ENCODE results near the gene HDX.
A peak's percentile ranks its signal among the peaks of the same experiment; 100 is the strongest.
"Not testable (repeated sequence)": the region's sequence is repeated elsewhere in the genome, so short reads cannot be mapped to it uniquely, and the experiment has no call there.

Gene HDX

GRCh38 chrX:84336646-84337045, 165.6 kb downstream of the HDX start:
- no peak for DNase-seq

- no peak for DNase-seq
Observed at GRCh38 chrX:84335121-84335520, 167.1 kb downstream of the HDX start.

- no peak for DNase-seq
Observed at GRCh38 chrX:84322083-84322827, 180.0 kb downstream of the HDX start.

GRCh38 chrX:84320614-84321013, 181.6 kb downstream of the HDX start:
- DNase-seq: peak; percentile 40

- no peak for DNase-seq
Observed at GRCh38 chrX:84320023-84320422, 182.2 kb downstream of the HDX start.

GRCh38 chrX:84318661-84319060, 183.6 kb downstream of the HDX start:
- DNase-seq: no peak

GRCh38 chrX:84315946-84316345, 186.3 kb downstream of the HDX start:
- DNase-seq: not testable (repeated sequence)

Measured in NCI-H1694 (cell line).